GM12892 (cell line): ENCODE measurements around the gene SMAD1.

Experiments used
- POLR2A ChIP-seq: IDR thresholded peaks from 2 replicates; pipeline ENCODE4 v1.6.1; 2011; ENCODE audit warnings: low read depth, low read length, control low read depth
- POLR2AphosphoS5 ChIP-seq: IDR thresholded peaks from 2 replicates; pipeline ENCODE4 v1.6.1; 2011; ENCODE audit warnings: low read depth, low read length, control low read depth
- TAF1 ChIP-seq: IDR thresholded peaks from 2 replicates; pipeline ENCODE4 v1.6.1; 2011; ENCODE audit warnings: low read depth, mild to moderate bottlenecking, control low read depth, low read length, borderline replicate concordance

GRCh38 chr4:145541346-145541745 lies 59.7 kb downstream of the SMAD1 start:
- TF ChIP-seq POLR2A (no peak), TAF1 (no peak), POLR2AphosphoS5 (no peak)
